Stimulated activated effector memory CD8-positive, alpha-beta T cell treated with anti-CD3 and anti-CD28 coated beads, Interleukin-12 subunit alpha, Interleukin-12 subunit beta, amount 100 ng/mL, for 72 hours (primary cell): ENCODE measurements around the gene SLC35D3.
"Not testable (repeated sequence)": the region's sequence is repeated elsewhere in the genome, so short reads cannot be mapped to it uniquely, and the experiment has no call there.

ENCODE experiments used
- ATAC-seq: fragments of 150-1000 bp; cut with Tn5 transposase; 2 replicates; pipeline ENCODE4 v1.10.0; 2021
- DNase-seq, 2 donors: peaks; one replicate each; pipeline ENCODE4 v3.0.0; 2021 to 2022; ENCODE audit warnings: low spot score in 2 of 2
- H3K27ac Mint-ChIP-seq: one replicate; pipeline ENCODE4 v1.8.0; 2022; ENCODE audit warnings: mild to moderate bottlenecking, mixed read lengths
- H3K36me3 Mint-ChIP-seq: one replicate; pipeline ENCODE4 v1.8.0; 2022; ENCODE audit warnings: mild to moderate bottlenecking, mixed read lengths
- H3K4me1 Mint-ChIP-seq: one replicate; pipeline ENCODE4 v1.8.0; 2022; ENCODE audit warnings: mixed read lengths
- H3K4me3 Mint-ChIP-seq: one replicate; pipeline ENCODE4 v1.8.0; 2022; ENCODE audit warnings: mild to moderate bottlenecking, mixed read lengths
- H3K9me3 Mint-ChIP-seq: one replicate; pipeline ENCODE4 v1.8.0; 2022; ENCODE audit warnings: mixed read lengths

SLC35D3 gene

DNA sequence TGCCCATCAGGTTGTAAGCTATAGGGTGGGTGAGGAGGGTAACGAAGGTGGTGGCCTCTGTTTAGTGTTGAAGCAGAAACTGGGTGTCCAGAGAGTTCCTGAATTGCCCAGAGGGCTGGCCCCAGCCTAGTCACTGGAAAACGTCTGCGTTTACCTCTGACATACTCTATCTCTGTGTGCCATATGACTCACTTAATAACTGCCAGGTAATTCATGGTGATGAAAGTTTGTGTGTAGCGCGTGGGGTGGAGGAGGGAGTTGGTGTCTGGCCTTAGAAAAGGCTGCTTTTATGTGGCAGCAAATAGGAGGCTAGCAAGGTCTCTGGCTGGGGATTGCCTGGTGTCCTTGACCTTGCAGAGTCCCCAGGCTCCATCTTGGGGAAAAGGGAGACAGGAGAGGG, 47.3 kb downstream of the SLC35D3 start:
- ATAC-seq (no peak), DNase-seq (no peak)
- H3K4me1 Mint-ChIP-seq: no peaks in the 10 kb centered on the region
- H3K36me3 Mint-ChIP-seq: no peaks in the 10 kb centered on the region
- H3K27ac Mint-ChIP-seq: no peak overlapping the region
- H3K9me3 Mint-ChIP-seq: no peaks in the 10 kb centered on the region
- no peak overlapping the region for H3K4me3 Mint-ChIP-seq

DNA sequence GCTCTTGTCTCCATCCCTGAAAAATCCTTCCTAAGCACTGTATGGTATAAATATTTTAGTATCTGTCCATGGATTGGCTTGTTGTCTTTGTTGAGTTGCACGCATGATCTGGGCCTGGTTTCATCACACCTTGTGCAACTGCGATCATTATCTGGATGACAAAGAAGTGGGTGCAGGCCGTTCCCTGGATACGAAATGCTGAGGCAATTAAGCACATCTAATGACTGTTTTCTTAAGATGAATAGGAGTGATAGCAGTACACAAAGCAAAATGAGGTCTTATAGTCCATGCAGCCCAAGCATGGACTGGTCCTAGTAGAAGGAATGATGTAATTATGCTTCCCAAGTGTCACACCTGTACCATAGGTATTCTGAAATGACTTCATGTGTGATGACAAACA, 47.8 kb downstream of the SLC35D3 start:
- no peaks in the 10 kb centered on the region for H3K36me3 Mint-ChIP-seq
- no peaks in the 10 kb centered on the region for H3K9me3 Mint-ChIP-seq
- H3K27ac Mint-ChIP-seq: no peak overlapping the region
- H3K4me3 Mint-ChIP-seq: no peak overlapping the region
- ATAC-seq (no peak), DNase-seq (no peak)
- no peaks in the 10 kb centered on the region for H3K4me1 Mint-ChIP-seq

DNA sequence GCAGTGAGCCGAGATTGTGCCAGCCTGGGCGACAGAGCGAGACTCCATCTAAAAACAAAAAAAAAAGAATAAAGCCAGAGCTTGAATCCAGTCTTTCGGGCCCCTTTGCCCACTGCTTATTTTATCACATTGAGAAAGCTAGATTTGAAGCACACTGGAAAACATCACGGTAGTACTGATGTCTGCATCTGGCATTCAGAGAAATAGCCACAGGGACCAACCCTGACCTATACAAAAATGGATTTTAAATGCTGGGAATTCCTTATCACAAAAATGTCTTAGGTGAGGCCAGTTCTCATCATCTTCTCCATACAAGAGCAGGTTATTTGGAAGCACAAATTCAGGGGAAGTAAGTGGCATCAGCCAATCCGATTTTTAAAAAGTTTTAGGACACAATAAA, 49.5 kb downstream of the SLC35D3 start:
- ATAC-seq (no peak), DNase-seq (no peak)
- no peaks in the 10 kb centered on the region for H3K4me1 Mint-ChIP-seq
- no peaks in the 10 kb centered on the region for H3K9me3 Mint-ChIP-seq
- no peaks in the 10 kb centered on the region for H3K36me3 Mint-ChIP-seq
- no peak overlapping the region for H3K4me3 Mint-ChIP-seq
- no peak overlapping the region for H3K27ac Mint-ChIP-seq

DNA sequence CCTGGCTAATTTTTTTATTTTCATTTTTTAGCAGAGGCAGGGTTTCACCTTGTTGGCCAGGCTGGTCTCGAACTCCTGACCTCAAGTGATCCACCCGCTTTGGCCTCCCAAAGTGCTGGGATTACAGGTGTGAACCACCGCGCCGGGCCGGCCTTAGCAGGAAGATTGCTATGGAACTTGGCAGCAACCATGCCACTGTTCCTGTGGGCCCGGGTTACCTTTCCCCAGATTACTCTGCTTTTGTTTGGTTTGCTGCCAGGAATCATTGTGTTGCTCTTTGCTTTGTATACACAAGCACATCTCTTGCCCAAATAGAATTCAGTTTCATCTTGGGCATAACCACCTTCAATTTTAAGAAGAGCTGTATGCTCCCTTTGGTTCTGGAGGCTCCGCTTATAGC, 51.7 kb downstream of the SLC35D3 start:
- H3K27ac Mint-ChIP-seq, H3K4me1 Mint-ChIP-seq, ATAC-seq, H3K4me3 Mint-ChIP-seq, H3K9me3 Mint-ChIP-seq, DNase-seq, H3K36me3 Mint-ChIP-seq: not testable (repeated sequence)
